Right lung (tissue), 10 donors: ENCODE results near the gene VPS36. TPM values are rescaled to one million over a fixed set of nuclear protein-coding genes. Genes with fewer than 3 reads are reported as not detected.
A peak's percentile ranks its signal among the peaks of the same experiment; 100 is the strongest.
"Not testable (repeated sequence)": the region's sequence is repeated elsewhere in the genome, so short reads cannot be mapped to it uniquely, and the experiment has no call there.

ENCODE experiments used
- DNase-seq, 2 donors: peaks; one replicate each; pipeline ENCODE4 v3.0.0-alpha.2; 2013
- long read RNA-seq, 8 donors: transcript quantifications; one replicate each; lab custom pipeline, GENCODE V29; 2026
- polyA plus RNA-seq, 5 donors: library from polyadenylated mRNA; unstranded; fragments of 120-200 nt; gene quantifications; one replicate each; pipeline versions ENCODE4 v1.2.1 to v1.2.3, GENCODE V29; 2013; ENCODE audit warnings: inconsistent platforms in 1 of 5, low replicate concordance in 1 of 5; ENCODE audit not compliant: insufficient read length in 5 of 5, insufficient read depth in 1 of 5

The VPS36 gene
- 10 to 100 TPM; 48.2 to 81.0 (median 70.9) TPM for polyA plus RNA-seq
- long read RNA-seq, donor 1, full-length matches to known transcripts: 12 of 33 reads
- long read RNA-seq, donor 1, partial matches to known transcripts: 21 of 33 reads
- long read RNA-seq, donor 1, other reads (novel, unspliced or antisense): 0 of 33 reads
- long read RNA-seq, donor 2, full-length matches to known transcripts: 5 of 19 reads
- long read RNA-seq, donor 2, partial matches to known transcripts: 14 of 19 reads
- long read RNA-seq, donor 2, other reads (novel, unspliced or antisense): 0 of 19 reads
- long read RNA-seq, donor 3, full-length matches to known transcripts: 12 of 22 reads
- long read RNA-seq, donor 3, partial matches to known transcripts: 10 of 22 reads
- long read RNA-seq, donor 3, other reads (novel, unspliced or antisense): 0 of 22 reads
- long read RNA-seq, donor 4, full-length matches to known transcripts: 7 of 19 reads
- long read RNA-seq, donor 4, partial matches to known transcripts: 12 of 19 reads
- long read RNA-seq, donor 4, other reads (novel, unspliced or antisense): 0 of 19 reads
- long read RNA-seq, donor 5, full-length matches to known transcripts: 2 of 23 reads
- long read RNA-seq, donor 5, partial matches to known transcripts: 21 of 23 reads
- long read RNA-seq, donor 5, other reads (novel, unspliced or antisense): 0 of 23 reads
- long read RNA-seq, donor 6, full-length matches to known transcripts: 20 of 34 reads
- long read RNA-seq, donor 6, partial matches to known transcripts: 14 of 34 reads
- long read RNA-seq, donor 6, other reads (novel, unspliced or antisense): 0 of 34 reads
- long read RNA-seq, donor 7, full-length matches to known transcripts: 12 of 128 reads
- long read RNA-seq, donor 7, partial matches to known transcripts: 81 of 128 reads
- long read RNA-seq, donor 7, other reads (novel, unspliced or antisense): 35 of 128 reads
- long read RNA-seq, donor 8, full-length matches to known transcripts: 6 of 6 reads
- long read RNA-seq, donor 8, partial matches to known transcripts: 0 of 6 reads
- long read RNA-seq, donor 8, other reads (novel, unspliced or antisense): 0 of 6 reads

- DNase-seq: peak; percentile 97 to 98
These were observed at the start of gene VPS36 for GRCh38 chr13:52450012-52450792. Gene VPS36, minus strand, starts transcription at chr13:52450634. Its CDS starts 40 bp downstream, at chr13:52450594.

GRCh38 chr13:52497979-52498378 lies 47.5 kb upstream of the VPS36 start:
- not testable (repeated sequence) for DNase-seq

GRCh38 chr13:52494241-52494640 lies 43.8 kb upstream of the VPS36 start:
- not testable (repeated sequence) for DNase-seq

GRCh38 chr13:52491015-52491414 lies 40.6 kb upstream of the VPS36 start:
- DNase-seq: not testable (repeated sequence)

- DNase-seq: not testable (repeated sequence)
These were observed 38.3 kb upstream of the VPS36 start for GRCh38 chr13:52488763-52489162.

GRCh38 chr13:52487078-52487477 lies 36.6 kb upstream of the VPS36 start:
- not testable (repeated sequence) for DNase-seq

GRCh38 chr13:52480677-52481428 lies 30.4 kb upstream of the VPS36 start:
- DNase-seq: not testable (repeated sequence)

GRCh38 chr13:52468487-52468886 lies 18.1 kb upstream of the VPS36 start:
- DNase-seq: not testable (repeated sequence)

GRCh38 chr13:52463526-52463925 lies 13.1 kb upstream of the VPS36 start:
- no peak for DNase-seq

- no peak for DNase-seq
These were observed 10.8 kb upstream of the VPS36 start for GRCh38 chr13:52461265-52461664.

GRCh38 chr13:52459668-52460067 lies 9.2 kb upstream of the VPS36 start:
- no peak for DNase-seq

GRCh38 chr13:52455677-52456041 lies 5.2 kb upstream of the VPS36 start:
- DNase-seq: peak; percentile 80 to 81

- DNase-seq: peak; percentile 93 to 95
These were observed 4.6 kb upstream of the VPS36 start, which contains the start of gene CKAP2 for GRCh38 chr13:52454820-52455676. Gene CKAP2, plus strand, starts transcription at chr13:52455478. Its CDS starts 79 bp downstream, at chr13:52455557.

GRCh38 chr13:52454459-52454819 lies 4.0 kb upstream of the VPS36 start:
- DNase-seq: peak in 1 of 2 donors; percentile 21

GRCh38 chr13:52452470-52452869 lies 2.0 kb upstream of the VPS36 start:
- DNase-seq: no peak

- no peak for DNase-seq
These were observed 836 bp upstream of the VPS36 start for GRCh38 chr13:52451135-52451804.

GRCh38 chr13:52450793-52451116 lies 321 bp upstream of the VPS36 start:
- no peak for DNase-seq

GRCh38 chr13:52449331-52450011 lies 963 bp downstream of the VPS36 start:
- no peak for DNase-seq
